H1 (cell line): ENCODE measurements around the gene GRK5. TPM values are rescaled to one million over a fixed set of nuclear protein-coding genes. Genes with fewer than 3 reads are reported as not detected.

Experiments used
- CTCF ChIA-PET: fragments of 300-600 bp; sonication (Branson Sonifier 250); formaldehyde crosslinking; loops from one replicate; lab custom pipeline; 2021; ENCODE audit not compliant: partially characterized antibody; lab: Charles Lee
- POLR2A ChIA-PET: fragments of 300-600 bp; sonication (Branson Sonifier 250); formaldehyde crosslinking; loops from one replicate; lab custom pipeline; 2021; ENCODE audit warnings: inconsistent platforms; ENCODE audit not compliant: partially characterized antibody; lab: Charles Lee
- DNase-seq, 2 experiments: peaks; one replicate each; pipeline versions ENCODE4 v3.0.0 to v3.0.0-alpha.2; 2010 to 2022; ENCODE audit warnings: low spot score in 2 of 2, low read depth in 1 of 2, mixed read lengths in 1 of 2
- FAIRE-seq: peaks from 2 replicates; lab custom pipeline; 2011; peaks lifted over from hg19 to GRCh38; lab: Jason Lieb, UNC
- H2AFZ ChIP-seq: 2 replicates; pipeline ENCODE4 v1.8.1; 2012; ENCODE audit warnings: low read length, inconsistent platforms
- H2AK5ac ChIP-seq: 2 replicates; pipeline ENCODE4 v1.6.1; 2013; ENCODE audit warnings: low read depth, low read length
- H2BK120ac ChIP-seq: replicated peaks from 2 replicates; pipeline ENCODE3; 2013; ENCODE audit warnings: low read depth, low read length, inconsistent platforms
- H2BK12ac ChIP-seq: 2 replicates; pipeline ENCODE4 v1.6.1; 2013; ENCODE audit warnings: low read depth, low read length
- H2BK15ac ChIP-seq: 2 replicates; pipeline ENCODE4 v1.6.1; 2013; ENCODE audit warnings: low read length
- H2BK20ac ChIP-seq: 2 replicates; pipeline ENCODE4 v1.6.1; 2013; ENCODE audit warnings: low read length
- H2BK5ac ChIP-seq: 2 replicates; pipeline ENCODE4 v1.6.1; 2013; ENCODE audit warnings: low read depth, low read length
- H3K14ac ChIP-seq: 2 replicates; pipeline ENCODE4 v1.6.1; 2013; ENCODE audit warnings: inconsistent platforms; ENCODE audit not compliant: insufficient read length
- H3K18ac ChIP-seq: 2 replicates; pipeline ENCODE4 v1.6.1; 2013; ENCODE audit warnings: low read length; ENCODE audit errors: extremely low read depth
- H3K23ac ChIP-seq: 2 replicates; pipeline ENCODE4 v1.6.1; 2013; ENCODE audit warnings: inconsistent platforms; ENCODE audit not compliant: insufficient read length
- H3K23me2 ChIP-seq: 2 replicates; pipeline ENCODE4 v1.6.1; 2013; ENCODE audit warnings: low read depth, low read length
- H3K27ac ChIP-seq: 2 replicates; pipeline ENCODE4 v1.6.1; 2011; ENCODE audit warnings: low read depth, low read length, inconsistent platforms
- H3K27me3 ChIP-seq, 4 experiments: replicated peaks in 1 of 4; 1 replicate in 1 of 4; 2 replicates in 3 of 4; pipeline versions ENCODE4 v1.6.1 to v1.8.1; 2011 to 2013; ENCODE audit warnings: low read length in 3 of 4, mild to moderate bottlenecking in 3 of 4, inconsistent platforms in 2 of 4, mixed read lengths in 2 of 4, moderate library complexity in 1 of 4; ENCODE audit not compliant: control insufficient read depth in 3 of 4, insufficient read depth in 3 of 4; ENCODE audit errors: extremely low read depth in 1 of 4
- H3K36me3 ChIP-seq, 4 experiments: 2 replicates each; pipeline versions ENCODE4 v1.6.1 to v1.8.1; 2011 to 2013; ENCODE audit warnings: mild to moderate bottlenecking in 4 of 4, low read length in 3 of 4, moderate library complexity in 2 of 4, control low read depth in 1 of 4, inconsistent platforms in 1 of 4; ENCODE audit not compliant: insufficient read depth in 4 of 4, control insufficient read depth in 2 of 4
- H3K4ac ChIP-seq: replicated peaks from 2 replicates; pipeline ENCODE3; 2013; ENCODE audit warnings: low read length, low read depth, mixed read lengths, inconsistent platforms; ENCODE audit not compliant: insufficient read length
- H3K4me1 ChIP-seq, 4 experiments: replicated peaks in 1 of 4; 1 replicate in 1 of 4; 2 replicates in 3 of 4; pipeline versions ENCODE4 v1.6.1 to v1.8.1; 2011 to 2013; ENCODE audit warnings: low read length in 3 of 4, inconsistent platforms in 2 of 4, mixed read lengths in 1 of 4; ENCODE audit not compliant: insufficient read depth in 4 of 4, control insufficient read depth in 3 of 4
- H3K4me2 ChIP-seq, 2 experiments: 2 replicates each; pipeline versions ENCODE4 v1.6.1 to v1.8.1; 2011 to 2013; ENCODE audit warnings: low read depth in 2 of 2, low read length in 2 of 2, control low read depth in 1 of 2, inconsistent platforms in 1 of 2, mild to moderate bottlenecking in 1 of 2; ENCODE audit not compliant: insufficient read depth in 1 of 2
- H3K4me3 ChIP-seq, 4 experiments: fragments of 200-600, 300-600 bp in 1 of 4; sonication (generic), shearing (Covaris generic), sonication (Bioruptor Twin) in 1 of 4; 2 replicates each; pipeline versions ENCODE4 v1.5.1 to v1.8.1; 2011 to 2016; ENCODE audit warnings: low read length in 4 of 4, low read depth in 3 of 4, control low read depth in 2 of 4, inconsistent platforms in 2 of 4, mild to moderate bottlenecking in 2 of 4, mixed read lengths in 1 of 4, moderate library complexity in 1 of 4; ENCODE audit not compliant: insufficient read depth in 2 of 4; ENCODE audit errors: extremely low read depth in 1 of 4
- H3K56ac ChIP-seq: replicated peaks from 2 replicates; pipeline ENCODE3; 2013; ENCODE audit warnings: low read depth, mild to moderate bottlenecking, mixed read lengths, low read length, inconsistent platforms; ENCODE audit not compliant: insufficient read length
- H3K79me1 ChIP-seq: 2 replicates; pipeline ENCODE4 v1.6.1; 2013; ENCODE audit warnings: low read depth, low read length, control low read depth
- H3K79me2 ChIP-seq, 2 experiments: 2 replicates each; pipeline versions ENCODE4 v1.6.1 to v1.8.1; 2012 to 2013; ENCODE audit warnings: low read length in 2 of 2, mild to moderate bottlenecking in 2 of 2, inconsistent platforms in 1 of 2; ENCODE audit not compliant: insufficient read depth in 2 of 2, control insufficient read depth in 1 of 2
- H3K9ac ChIP-seq, 4 experiments: replicated peaks in 1 of 4; 1 replicate in 1 of 4; 2 replicates in 3 of 4; pipeline versions ENCODE4 v1.6.1 to v1.8.1; 2011 to 2013; ENCODE audit warnings: low read depth in 3 of 4, low read length in 3 of 4, control low read depth in 2 of 4, mild to moderate bottlenecking in 2 of 4, moderate library complexity in 2 of 4, inconsistent platforms in 1 of 4; ENCODE audit errors: extremely low read depth in 1 of 4
- H3K9me3 ChIP-seq, 2 experiments: 2 replicates each; pipeline versions ENCODE4 v1.6.1 to v1.8.1; 2012 to 2013; ENCODE audit warnings: mild to moderate bottlenecking in 2 of 2, moderate library complexity in 2 of 2, control low read depth in 1 of 2, inconsistent platforms in 1 of 2, low read depth in 1 of 2, low read length in 1 of 2, mixed read lengths in 1 of 2; ENCODE audit not compliant: insufficient read depth in 2 of 2
- H4K20me1 ChIP-seq, 2 experiments: replicated peaks in 1 of 2; 2 replicates each; pipeline versions ENCODE3 to v1.8.1; 2011 to 2013; ENCODE audit warnings: inconsistent platforms in 2 of 2, low read length in 2 of 2, mild to moderate bottlenecking in 1 of 2; ENCODE audit not compliant: insufficient read depth in 2 of 2, control insufficient read depth in 1 of 2
- H4K5ac ChIP-seq: 2 replicates; pipeline ENCODE4 v1.6.1; 2013; ENCODE audit warnings: low read length, low read depth, mixed read lengths, inconsistent platforms; ENCODE audit not compliant: insufficient read length
- H4K8ac ChIP-seq: 2 replicates; pipeline ENCODE4 v1.8.0; 2013; ENCODE audit warnings: mild to moderate bottlenecking, moderate library complexity, low read length, inconsistent platforms; ENCODE audit not compliant: insufficient read depth; ENCODE audit errors: extremely low read depth
- H4K91ac ChIP-seq: replicated peaks from 2 replicates; pipeline ENCODE3; 2013; ENCODE audit warnings: low read length, mixed read lengths, inconsistent platforms; ENCODE audit not compliant: insufficient read length
- BCL11A ChIP-seq, 2 experiments: IDR thresholded peaks; one replicate each; pipeline ENCODE4 v1.6.1; 2011; ENCODE audit warnings: low read depth in 2 of 2, low read length in 2 of 2, mild to moderate bottlenecking in 2 of 2
- CHD1 ChIP-seq: IDR thresholded peaks from 2 replicates; pipeline ENCODE4 v1.6.1; 2012; ENCODE audit warnings: low read depth, low read length, improper control_type of control experiment
- KDM1A ChIP-seq: fragments of 200-600, 300-600 bp; sonication (generic); IDR thresholded peaks from 2 replicates; pipeline ENCODE4 v1.7.1; 2016; ENCODE audit warnings: mild to moderate bottlenecking, low read length, borderline replicate concordance
- NRF1 ChIP-seq: IDR thresholded peaks from 2 replicates; pipeline ENCODE4 v1.6.1; 2011; ENCODE audit warnings: mild to moderate bottlenecking, low read depth, low read length, improper control_type of control experiment
- TBP ChIP-seq: IDR thresholded peaks from 2 replicates; pipeline ENCODE4 v1.6.1; 2011; ENCODE audit warnings: low read depth, low read length, improper control_type of control experiment
- WGBS, 2 experiments: shearing (Covaris generic) in 1 of 2; methylation state at CpG; one replicate each; pipeline versions ENCODE4 v1.1.6 to v1.1.7; 2013 to 2015; ENCODE audit warnings: low lambda C conversion rate in 2 of 2, mixed read lengths in 2 of 2, inconsistent platforms in 1 of 2, low coverage in 1 of 2, missing lambda C conversion rate in 1 of 2; ENCODE audit not compliant: insufficient replicate concordance in 2 of 2, insufficient coverage in 1 of 2, insufficient read length in 1 of 2; ENCODE audit errors: extremely low coverage in 1 of 2, missing lambda C conversion rate in 1 of 2; 5-methylcytosine and 5-hydroxymethylcytosine counted together
- polyA plus RNA-seq, 7 experiments: library from polyadenylated mRNA; depleted of rRNA in 3 of 7; stranded (reverse) in 5 of 7; unstranded in 2 of 7; fragments of >200 nt in 5 of 7; fragments of 200-250 nt in 2 of 7; gene quantifications; 1 replicate in 5 of 7; 2 replicates in 1 of 7; 4 replicates in 1 of 7; pipeline versions ENCODE4 v1.2.1 to v1.2.3, GENCODE V29; 2011 to 2013; ENCODE audit warnings: missing spikeins in 2 of 7, mixed read lengths in 2 of 7
- total RNA-seq: library from RNA; stranded (reverse); fragmentation: NEBNext Ultra II Directional; extraction: Animal tissue kit (Norgen Biotek cat#: 25700); gene quantifications from 2 replicates; pipeline ENCODE4 v1.2.1, GENCODE V29; 2021

The GRK5 gene
- total and polyA plus RNA-seq, 2 of the 8 experiments (the other 6 are each of a cell fraction or from before 2014, with no cell fraction given) = 0.54 to 2.5 TPM

DNA sequence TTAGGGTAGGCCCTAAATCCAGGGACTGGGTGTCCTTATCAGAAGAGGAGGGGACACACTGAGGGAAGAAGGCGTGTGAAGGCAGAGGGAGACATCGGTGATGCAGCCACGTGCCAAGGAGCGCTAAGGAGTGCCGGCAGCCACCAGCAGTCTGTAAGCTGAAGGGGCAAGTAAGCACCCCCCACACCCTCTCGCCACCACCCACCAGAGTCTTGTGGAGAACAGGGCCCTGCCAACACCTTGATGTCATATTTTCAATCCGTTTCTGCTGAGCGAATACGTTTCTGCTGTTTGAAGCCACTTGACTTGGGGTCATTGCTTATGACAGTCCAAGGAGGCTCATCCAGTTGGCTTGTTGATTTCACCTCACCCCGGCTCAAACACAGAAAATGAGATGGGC lies 297.3 kb downstream of the GRK5 start:
- no peak overlapping the region; the same call in 1 of the 2 replicates for H2BK5ac ChIP-seq
- H4K5ac ChIP-seq = no peak overlapping the region
- ChIA-PET POLR2A (no interaction called here), CTCF (interaction anchor here (0.6 kb wide), 1 partner anchor 200 kb away, joined by 4 read pairs; no protein-coding TSS in a partner anchor)
- no peak overlapping the region for H3K4ac ChIP-seq
- H3K9ac ChIP-seq = no peak overlapping the region
- no peaks in the 10 kb centered on the region for H3K36me3 ChIP-seq
- no peak overlapping the region for H3K4me2 ChIP-seq
- no peak overlapping the region for H3K27ac ChIP-seq
- no peaks in the 10 kb centered on the region; a peak in 1 of 7 replicates for H3K4me1 ChIP-seq
- H2AK5ac ChIP-seq = no peak overlapping the region
- H3K56ac ChIP-seq = no peak overlapping the region
- TF ChIP-seq KDM1A (no peak), CHD1 (no peak), NRF1 (no peak), TBP (no peak), BCL11A (IDR thresholded peaks at IDR 0.05; ENCODE audit: low read depth in 2 of 2, low read length in 2 of 2) (no peak)
- no peaks in the 10 kb centered on the region for H3K79me2 ChIP-seq
- H3K9me3 ChIP-seq = no peaks in the 10 kb centered on the region
- H2BK15ac ChIP-seq = no peak overlapping the region
- H4K20me1 ChIP-seq = peaks cover 0 to 2% of the 10 kb centered on the region in 2 experiments
- DNase-seq (no peak), FAIRE-seq (no peak)
- no peak overlapping the region for H3K14ac ChIP-seq
- no peaks in the 10 kb centered on the region for H3K23me2 ChIP-seq
- no peak overlapping the region for H2BK12ac ChIP-seq
- no peak overlapping the region for H2AFZ ChIP-seq
- H3K27me3 ChIP-seq = no peaks in the 10 kb centered on the region; a peak in 2 of 7 replicates
- H3K18ac ChIP-seq = no peak overlapping the region
- no peak overlapping the region for H4K8ac ChIP-seq
- no peak overlapping the region for H4K91ac ChIP-seq
- no peak overlapping the region for H2BK120ac ChIP-seq
- H3K79me1 ChIP-seq = no peaks in the 10 kb centered on the region
- H2BK20ac ChIP-seq = no peak overlapping the region
- H3K23ac ChIP-seq = no peak overlapping the region
- WGBS, 2 experiments = 87% methylated on average over 10 of the region's 10 CpGs; no CpG with 5 or more reads in 1 of the 2 experiments
- no peak overlapping the region for H3K4me3 ChIP-seq
